Memory B cell (primary cell): ENCODE data around the gene TTLL5.

ENCODE experiments used
- ATAC-seq: fragments of 150-1000 bp; cut with Tn5 transposase; 2 replicates; pipeline ENCODE4 v1.10.0; 2021; ENCODE audit warnings: low read depth, mild to moderate bottlenecking, moderate library complexity
- DNase-seq, 2 donors: peaks; one replicate each; pipeline ENCODE4 v3.0.0; 2022; ENCODE audit warnings: low spot score in 2 of 2
- H3K27ac Mint-ChIP-seq: one replicate; pipeline ENCODE4 v1.8.0; 2022; ENCODE audit warnings: mild to moderate bottlenecking, moderate library complexity, mixed read lengths
- H3K27me3 Mint-ChIP-seq: one replicate; pipeline ENCODE4 v1.8.0; 2022; ENCODE audit warnings: mixed read lengths
- H3K36me3 Mint-ChIP-seq: one replicate; pipeline ENCODE4 v1.8.0; 2022; ENCODE audit warnings: mild to moderate bottlenecking, mixed read lengths
- H3K4me1 Mint-ChIP-seq: one replicate; pipeline ENCODE4 v1.8.0; 2022; ENCODE audit warnings: mixed read lengths
- H3K4me3 Mint-ChIP-seq: one replicate; pipeline ENCODE4 v1.8.0; 2022; ENCODE audit warnings: mild to moderate bottlenecking, moderate library complexity, mixed read lengths
- H3K9me3 Mint-ChIP-seq: one replicate; pipeline ENCODE4 v1.8.0; 2022; ENCODE audit warnings: mixed read lengths

TTLL5 gene

DNA sequence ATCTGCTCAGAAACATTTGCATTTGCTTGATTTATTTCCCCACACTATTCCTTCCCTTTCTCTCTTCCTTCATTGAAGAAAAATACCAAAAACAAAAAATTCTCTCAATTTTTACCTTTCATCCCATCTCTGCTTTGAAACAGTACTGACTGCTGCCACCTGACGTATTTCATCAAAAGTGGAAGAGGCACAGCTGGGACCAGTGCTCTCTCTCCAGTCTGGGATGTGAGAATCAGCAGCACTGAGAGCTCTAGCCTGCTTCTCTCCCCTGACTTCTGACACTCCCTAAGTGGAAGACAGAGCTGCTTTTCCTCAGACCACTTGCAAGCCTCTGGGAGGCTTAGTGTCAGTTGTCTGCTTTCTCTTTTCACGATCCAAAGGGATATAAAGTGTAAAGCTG is 36.9 kb downstream of the TTLL5 start:
- peaks cover 5% of the 10 kb centered on the region for H3K4me1 Mint-ChIP-seq
- ATAC-seq (no peak), DNase-seq (no peak)
- H3K27me3 Mint-ChIP-seq = no peaks in the 10 kb centered on the region
- peaks cover 4% of the 10 kb centered on the region for H3K9me3 Mint-ChIP-seq
- no peak overlapping the region for H3K27ac Mint-ChIP-seq
- peaks cover 47% of the 10 kb centered on the region for H3K36me3 Mint-ChIP-seq
- no peak overlapping the region for H3K4me3 Mint-ChIP-seq

DNA sequence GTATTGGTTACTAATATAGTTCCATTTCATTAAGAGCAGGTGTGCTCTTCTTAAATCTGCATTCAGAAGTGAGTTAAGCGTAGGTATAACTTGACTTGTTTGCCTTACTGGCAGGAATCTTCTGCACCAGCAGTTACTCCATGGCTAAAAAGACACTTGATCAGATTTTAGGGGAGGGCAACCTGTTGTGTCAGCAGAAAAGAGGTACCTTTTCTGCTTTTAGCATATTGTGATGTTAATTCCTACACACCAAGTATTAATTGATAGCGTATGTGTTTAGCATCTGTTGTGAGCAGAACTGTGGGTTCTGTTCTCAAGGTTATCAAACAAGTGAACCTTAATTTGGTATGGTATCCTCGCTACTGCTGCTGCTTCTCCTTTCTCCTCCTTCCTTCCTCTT is 38.3 kb downstream of the TTLL5 start:
- H3K27ac Mint-ChIP-seq = no peak overlapping the region
- ATAC-seq (no peak), DNase-seq (no peak)
- no peak overlapping the region for H3K4me3 Mint-ChIP-seq
- H3K9me3 Mint-ChIP-seq = peaks cover 4% of the 10 kb centered on the region
- H3K36me3 Mint-ChIP-seq = peaks cover 40% of the 10 kb centered on the region
- no peaks in the 10 kb centered on the region for H3K27me3 Mint-ChIP-seq
- H3K4me1 Mint-ChIP-seq = peaks cover 5% of the 10 kb centered on the region

DNA sequence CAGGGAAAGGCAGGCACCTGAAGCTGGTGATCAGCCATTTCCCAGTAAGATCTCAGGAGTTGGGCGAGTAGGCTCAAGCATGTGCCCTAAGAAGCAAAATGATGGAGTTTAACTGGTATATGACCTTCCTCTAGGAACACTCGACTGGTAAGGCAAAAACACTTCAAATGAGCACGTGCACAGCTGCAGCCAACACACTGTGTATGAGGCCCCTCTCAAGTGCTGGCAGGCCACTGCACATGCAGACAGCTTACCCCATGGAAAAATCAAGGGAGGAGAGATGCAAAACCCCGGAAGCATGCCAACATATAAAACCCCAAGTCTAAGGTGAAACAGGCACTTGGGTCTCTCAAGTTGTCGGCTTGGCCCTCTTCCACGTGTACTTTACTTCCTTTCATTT is 39.2 kb downstream of the TTLL5 start:
- H3K4me3 Mint-ChIP-seq = no peak overlapping the region
- no peak for ATAC-seq
- H3K36me3 Mint-ChIP-seq = peaks cover 38% of the 10 kb centered on the region
- H3K27ac Mint-ChIP-seq = no peak overlapping the region
- H3K9me3 Mint-ChIP-seq = peaks cover 1% of the 10 kb centered on the region
- DNase-seq = no peak
- H3K4me1 Mint-ChIP-seq = peaks cover 5% of the 10 kb centered on the region
- H3K27me3 Mint-ChIP-seq = no peaks in the 10 kb centered on the region

DNA sequence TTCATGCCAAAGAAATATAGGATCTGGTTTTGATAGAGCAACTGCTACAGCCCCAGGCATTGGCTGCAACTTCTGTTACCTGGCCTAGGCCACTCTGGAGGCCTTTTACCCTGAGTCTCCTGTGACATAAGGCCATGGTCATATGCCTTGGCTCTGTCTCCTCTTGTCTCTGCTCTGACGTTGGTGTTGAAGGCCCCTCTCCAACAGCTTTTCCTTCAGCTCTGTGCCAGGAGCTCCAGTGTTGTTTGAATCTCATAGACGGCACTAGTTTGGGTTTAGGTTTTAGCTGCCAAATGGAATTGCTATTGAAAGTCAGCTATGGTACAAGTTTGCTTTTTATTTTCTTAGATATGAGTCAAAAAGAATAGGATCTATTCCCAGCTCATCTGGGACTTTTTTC is 41.1 kb downstream of the TTLL5 start:
- Mint-ChIP-seq H3K4me1 (peaks cover 5% of the 10 kb centered on the region), H3K36me3 (peaks cover 30% of the 10 kb centered on the region), H3K9me3 (peaks cover 1% of the 10 kb centered on the region), H3K27me3 (no peaks in the 10 kb centered on the region), H3K4me3 (no peak overlapping the region), H3K27ac (no peak overlapping the region)
- no peak for ATAC-seq
- no peak for DNase-seq

DNA sequence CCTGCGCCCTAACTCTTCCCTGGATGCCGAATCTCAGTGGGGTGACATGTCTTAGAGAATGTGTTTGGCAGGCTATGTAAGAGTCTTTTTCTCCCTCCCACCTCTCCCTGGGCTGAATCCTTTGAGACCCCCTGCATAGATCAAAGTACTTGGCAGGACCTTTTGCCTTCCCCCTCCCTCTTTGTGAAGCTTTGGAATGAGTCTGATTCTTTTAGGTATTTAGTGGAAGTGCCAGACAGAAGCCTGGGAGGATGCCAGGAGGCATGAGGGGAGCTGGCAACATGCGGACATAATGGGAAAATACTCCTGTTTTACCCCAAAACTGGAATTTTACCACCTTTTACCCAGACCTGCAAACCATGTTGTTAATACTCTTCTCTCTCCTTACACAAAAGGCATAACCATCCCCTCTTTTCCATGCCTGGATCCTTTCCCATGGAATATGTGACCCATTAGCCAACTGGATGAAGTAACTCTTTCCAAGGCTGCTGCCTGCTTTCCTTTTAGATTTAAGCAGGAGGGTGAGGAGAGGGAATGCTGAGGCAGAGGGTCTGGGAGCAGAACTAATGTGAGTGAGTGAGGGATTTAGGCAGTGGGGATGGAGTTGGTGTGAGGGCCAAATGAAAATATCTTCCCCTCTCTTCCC is 41.7 kb downstream of the TTLL5 start:
- ATAC-seq (no peak), DNase-seq (no peak)
- Mint-ChIP-seq H3K9me3 (peaks cover 1% of the 10 kb centered on the region), H3K4me3 (no peak overlapping the region), H3K27ac (no peak overlapping the region), H3K4me1 (peaks cover 2% of the 10 kb centered on the region), H3K27me3 (no peaks in the 10 kb centered on the region), H3K36me3 (peaks cover 31% of the 10 kb centered on the region)

DNA sequence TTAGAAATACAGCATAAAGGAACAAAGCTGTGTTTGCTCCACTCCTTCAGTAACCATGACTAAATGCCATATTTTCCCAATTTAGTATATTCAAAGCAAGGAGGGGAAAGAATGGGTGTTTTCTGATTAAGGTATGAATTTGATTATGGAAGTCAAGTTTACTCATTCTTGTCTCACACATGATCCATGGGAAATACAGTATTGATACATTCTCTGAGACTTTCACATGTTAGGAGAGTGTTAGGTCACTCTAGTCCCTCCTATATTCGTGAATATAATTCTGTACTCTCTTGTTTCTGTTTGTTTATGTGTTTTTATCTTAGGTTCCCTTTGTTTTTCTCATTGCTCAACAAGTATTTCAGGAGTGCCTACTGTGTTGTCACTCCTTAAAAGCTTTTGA is 42.4 kb downstream of the TTLL5 start:
- H3K9me3 Mint-ChIP-seq = peaks cover 1% of the 10 kb centered on the region
- no peak overlapping the region for H3K4me3 Mint-ChIP-seq
- H3K4me1 Mint-ChIP-seq = peaks cover 2% of the 10 kb centered on the region
- DNase-seq (no peak), ATAC-seq (no peak)
- peaks cover 29% of the 10 kb centered on the region for H3K36me3 Mint-ChIP-seq
- H3K27ac Mint-ChIP-seq = no peak overlapping the region
- H3K27me3 Mint-ChIP-seq = no peaks in the 10 kb centered on the region

DNA sequence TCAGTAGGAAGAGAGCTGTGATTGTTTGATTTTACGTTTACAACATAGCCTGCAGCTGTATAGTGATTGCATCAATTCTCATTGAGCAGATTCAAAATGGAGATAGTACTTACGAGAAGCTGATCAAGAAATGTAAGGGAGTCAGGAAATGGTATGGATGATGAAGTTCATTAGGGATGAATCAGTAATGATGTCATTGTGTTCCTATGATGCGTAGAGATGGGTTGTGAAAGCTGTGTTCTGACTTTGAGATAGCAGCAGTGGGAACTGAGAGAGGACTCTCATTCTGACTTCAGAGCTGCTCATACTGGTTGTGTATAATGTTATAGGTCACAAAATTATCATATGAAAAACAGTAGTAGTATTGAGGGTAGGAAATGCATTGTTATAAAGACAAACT is 44.0 kb downstream of the TTLL5 start:
- no peaks in the 10 kb centered on the region for H3K9me3 Mint-ChIP-seq
- no peak overlapping the region for H3K4me3 Mint-ChIP-seq
- DNase-seq = no peak
- H3K36me3 Mint-ChIP-seq = peaks cover 23% of the 10 kb centered on the region
- ATAC-seq = no peak
- H3K27ac Mint-ChIP-seq = no peak overlapping the region
- H3K27me3 Mint-ChIP-seq = no peaks in the 10 kb centered on the region
- no peaks in the 10 kb centered on the region for H3K4me1 Mint-ChIP-seq

DNA sequence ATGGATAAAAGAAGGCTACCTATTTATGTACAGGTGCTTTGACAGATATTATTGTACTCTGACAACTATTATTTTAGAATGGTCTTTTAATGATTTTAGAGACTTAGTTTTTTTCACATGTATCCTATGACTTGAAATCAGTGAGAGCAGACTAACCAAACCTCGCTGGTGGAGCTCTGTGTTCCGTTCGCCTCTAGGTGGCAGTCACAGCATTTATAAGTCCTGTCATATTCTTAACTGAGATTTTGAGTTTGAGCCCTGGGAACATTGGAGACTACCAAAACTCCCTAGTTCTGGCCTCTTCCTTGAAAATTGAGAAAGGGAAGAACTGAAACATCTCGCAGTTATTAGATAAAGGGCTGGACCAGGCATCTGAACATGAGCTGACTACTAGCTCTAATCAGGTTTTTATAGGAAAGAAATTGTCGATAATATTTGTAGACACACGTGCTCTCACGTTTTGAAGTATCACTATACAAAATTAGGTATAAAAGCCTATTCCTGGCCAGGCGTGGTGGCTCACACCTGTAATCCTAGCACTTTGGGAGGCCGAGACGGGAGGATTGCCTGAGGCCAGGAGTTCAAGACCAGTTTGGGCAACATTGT is 48.3 kb downstream of the TTLL5 start:
- peak; percentile 82 for ATAC-seq
- peak; percentile 35 to 56 for DNase-seq

DNA sequence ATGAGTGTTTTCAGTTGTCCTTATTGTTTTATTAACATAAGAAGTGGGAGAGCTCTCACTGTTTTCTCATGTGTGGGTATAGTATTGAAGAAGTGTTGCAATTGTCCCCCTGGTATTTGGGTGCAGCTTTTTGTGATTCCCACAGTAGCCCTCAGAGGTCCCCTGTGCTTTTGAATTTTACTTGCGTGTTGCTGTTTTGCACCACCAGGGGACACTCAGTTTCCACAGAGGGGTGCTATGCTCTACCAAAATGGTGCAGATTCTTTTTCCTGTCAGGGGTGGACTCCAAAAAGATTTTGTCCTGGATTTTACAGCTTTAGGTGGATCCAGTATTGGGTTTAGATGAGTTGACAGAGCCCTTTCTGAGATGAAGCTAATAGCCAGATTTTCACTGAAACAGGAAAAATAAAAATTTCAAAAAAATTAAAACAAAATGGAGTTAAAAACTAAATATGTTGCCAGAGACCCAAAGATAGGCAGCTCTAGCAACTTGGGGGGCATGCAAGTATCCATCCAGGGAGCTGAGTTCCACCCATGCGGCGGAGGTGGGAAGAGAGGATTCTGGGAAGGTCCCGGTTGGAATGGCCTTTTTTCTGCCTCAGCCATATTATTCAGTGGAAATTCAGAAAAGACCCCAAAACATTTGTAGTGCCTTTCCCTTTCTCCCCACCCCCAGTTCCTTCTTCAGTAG is 50.2 kb downstream of the TTLL5 start:
- ATAC-seq = no peak
- Mint-ChIP-seq H3K36me3 (peaks cover 2% of the 10 kb centered on the region), H3K27ac (no peak overlapping the region), H3K27me3 (no peaks in the 10 kb centered on the region), H3K4me3 (no peak overlapping the region), H3K9me3 (no peaks in the 10 kb centered on the region), H3K4me1 (no peaks in the 10 kb centered on the region)
- DNase-seq = no peak

More for the DNA sequence above, 48.3 kb downstream of the TTLL5 start:
- Mint-ChIP-seq H3K4me1 (no peaks in the 10 kb centered on the region), H3K36me3 (peaks cover 6% of the 10 kb centered on the region), H3K9me3 (no peaks in the 10 kb centered on the region), H3K27me3 (no peaks in the 10 kb centered on the region), H3K4me3 (no peak overlapping the region), H3K27ac (no peak overlapping the region)

DNA sequence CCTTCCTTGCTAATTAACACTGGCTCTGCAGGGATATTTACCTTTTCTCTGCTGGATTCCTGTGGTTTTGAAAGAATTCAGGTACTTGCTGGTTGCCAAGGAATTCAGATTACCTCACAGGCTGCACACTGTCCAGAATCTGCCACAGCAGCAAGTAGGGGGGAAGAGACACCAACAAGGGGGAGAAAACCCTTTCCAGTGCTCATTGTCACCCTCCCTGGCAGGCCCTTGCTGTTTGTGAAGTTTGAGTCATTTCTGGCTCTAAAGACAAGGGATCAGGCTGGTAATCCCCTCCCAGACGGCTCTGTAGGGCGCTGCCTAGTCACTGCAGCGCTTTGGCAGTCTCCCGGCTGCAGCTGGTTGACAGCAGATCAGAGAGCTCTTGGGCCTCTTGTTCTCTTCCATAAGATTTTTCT is 50.8 kb downstream of the TTLL5 start:
- Mint-ChIP-seq H3K4me3 (no peak overlapping the region), H3K9me3 (no peaks in the 10 kb centered on the region), H3K36me3 (peaks cover 2% of the 10 kb centered on the region), H3K4me1 (no peaks in the 10 kb centered on the region), H3K27ac (no peak overlapping the region), H3K27me3 (no peaks in the 10 kb centered on the region)
- ATAC-seq (no peak), DNase-seq (no peak)

DNA sequence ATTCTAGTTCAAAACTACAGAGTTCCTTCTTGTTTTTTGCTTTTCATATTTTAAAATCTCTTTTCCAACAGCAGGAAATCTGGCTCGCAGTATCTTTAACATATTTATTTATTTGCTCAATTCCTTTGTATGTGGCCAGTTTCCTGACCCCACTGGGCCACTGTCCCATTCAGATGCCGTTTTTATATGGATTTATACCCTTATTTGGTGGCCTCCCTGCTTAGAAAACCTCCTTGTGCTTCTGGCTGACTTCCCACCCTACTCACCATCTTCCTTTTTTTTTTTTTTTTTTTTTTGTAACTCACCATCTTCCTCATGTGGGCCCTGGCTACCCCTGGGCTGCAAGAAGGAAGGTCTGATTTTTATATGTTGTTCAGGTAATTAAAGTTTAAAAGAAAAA is 53.9 kb downstream of the TTLL5 start:
- Mint-ChIP-seq H3K4me1 (no peaks in the 10 kb centered on the region), H3K4me3 (no peak overlapping the region), H3K9me3 (no peaks in the 10 kb centered on the region), H3K36me3 (peaks cover 12% of the 10 kb centered on the region), H3K27ac (no peak overlapping the region), H3K27me3 (no peaks in the 10 kb centered on the region)
- DNase-seq = no peak
- no peak for ATAC-seq

DNA sequence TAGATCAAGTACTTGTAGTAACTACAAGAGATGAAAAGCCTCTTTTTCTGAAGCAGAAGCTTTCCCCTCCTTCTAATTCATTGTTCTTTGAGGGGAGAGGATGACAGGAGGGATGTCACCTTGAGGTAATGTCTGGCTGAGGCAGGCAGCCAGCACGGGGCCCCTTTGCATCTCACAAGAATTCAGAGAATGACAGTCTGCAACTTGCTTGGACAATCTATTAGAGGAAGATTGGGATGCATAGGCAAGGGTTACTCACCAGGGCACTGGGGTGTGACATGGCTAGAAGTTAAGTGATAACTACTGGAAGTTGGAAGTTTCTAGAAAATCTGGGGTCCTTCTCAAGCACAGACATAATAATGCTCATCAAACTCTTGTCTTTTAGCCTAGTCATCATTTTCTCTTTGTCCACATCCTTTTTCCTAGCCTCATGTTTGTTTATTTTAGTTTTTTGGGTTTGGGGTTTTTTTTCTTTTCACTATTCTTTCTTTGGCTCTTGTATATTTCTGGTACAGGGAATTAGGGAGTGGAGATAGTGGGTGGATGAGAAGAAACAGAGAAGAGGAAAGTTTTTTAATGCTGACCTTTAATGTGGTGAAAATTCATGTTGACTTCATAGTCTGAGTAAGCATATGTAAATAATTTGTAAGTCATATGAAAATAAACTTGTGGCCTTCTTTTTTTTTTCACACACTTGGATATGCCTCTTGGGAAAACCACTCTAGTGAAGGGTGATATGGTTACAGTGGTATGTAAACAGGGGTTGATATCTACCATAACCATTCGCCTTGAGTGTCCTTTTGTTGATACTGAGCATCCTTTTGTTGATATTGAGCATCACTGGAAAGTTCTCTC is 55.1 kb downstream of the TTLL5 start:
- Mint-ChIP-seq H3K36me3 (peaks cover 20% of the 10 kb centered on the region), H3K27me3 (no peaks in the 10 kb centered on the region), H3K9me3 (no peaks in the 10 kb centered on the region), H3K4me3 (no peak overlapping the region), H3K4me1 (no peaks in the 10 kb centered on the region), H3K27ac (no peak overlapping the region)
- ATAC-seq = no peak
- DNase-seq = no peak

DNA sequence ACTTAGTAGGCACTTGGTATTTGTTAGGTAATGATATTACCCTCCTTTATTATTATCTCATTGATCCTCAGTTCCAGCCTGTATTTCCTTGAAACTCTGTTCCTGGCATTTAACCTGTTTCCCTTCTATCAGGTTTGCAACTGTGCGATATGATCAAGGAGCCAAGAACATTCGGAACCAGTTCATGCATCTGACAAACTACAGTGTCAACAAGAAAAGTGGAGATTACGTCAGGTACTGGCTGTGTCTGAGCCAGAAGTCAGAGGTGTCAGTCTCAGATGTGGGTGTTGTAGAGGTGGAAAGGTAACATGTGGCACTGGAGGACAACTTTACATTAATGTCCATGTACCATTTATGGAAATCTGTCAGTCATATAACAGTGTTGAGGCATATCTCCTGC is 56.7 kb downstream of the TTLL5 start:
- ATAC-seq (no peak), DNase-seq (no peak)
- Mint-ChIP-seq H3K36me3 (peaks cover 30% of the 10 kb centered on the region), H3K27ac (no peak overlapping the region), H3K4me3 (no peak overlapping the region), H3K4me1 (no peaks in the 10 kb centered on the region), H3K9me3 (no peaks in the 10 kb centered on the region), H3K27me3 (no peaks in the 10 kb centered on the region)

DNA sequence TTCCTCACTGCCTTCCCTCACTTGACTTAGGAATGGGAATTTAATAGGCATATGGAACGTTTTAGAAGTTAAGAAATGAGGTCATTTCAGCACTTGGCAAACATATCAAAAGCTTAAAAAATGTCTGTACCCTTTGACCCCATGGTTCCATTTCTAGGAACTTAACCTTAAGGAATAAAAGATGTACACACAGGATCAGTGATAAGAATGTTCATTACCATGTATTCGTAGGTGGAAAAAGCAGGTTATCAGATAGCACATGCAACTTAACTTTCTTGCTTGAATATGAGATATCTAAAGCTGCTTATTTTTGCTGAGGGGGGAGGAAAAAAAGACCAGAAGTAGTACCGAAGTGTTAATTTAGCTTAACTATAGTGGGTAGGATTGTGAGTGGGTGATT is 57.2 kb downstream of the TTLL5 start:
- Mint-ChIP-seq H3K9me3 (no peaks in the 10 kb centered on the region), H3K27me3 (no peaks in the 10 kb centered on the region), H3K27ac (no peak overlapping the region), H3K4me3 (no peak overlapping the region), H3K36me3 (peaks cover 35% of the 10 kb centered on the region), H3K4me1 (no peaks in the 10 kb centered on the region)
- DNase-seq (no peak), ATAC-seq (no peak)
